H9 (cell line): ENCODE measurements around the gene AP3S2. TPM values are rescaled to one million over a fixed set of nuclear protein-coding genes. Genes with fewer than 3 reads are reported as not detected.

Experiments
- DNase-seq: peaks from one replicate; pipeline ENCODE4 v3.0.0-alpha.2; 2017
- H2AFZ ChIP-seq: one replicate; pipeline ENCODE4 v1.6.1; 2013; ENCODE audit warnings: mild to moderate bottlenecking, low read length, control low read depth, moderate library complexity
- H2AK5ac ChIP-seq: 2 replicates; pipeline ENCODE4 v1.6.1; 2013; ENCODE audit warnings: low read length, control low read depth, mixed read lengths; ENCODE audit not compliant: insufficient read length
- H2BK120ac ChIP-seq: one replicate; pipeline ENCODE4 v1.6.1; 2013; ENCODE audit warnings: low read depth, mild to moderate bottlenecking, low read length, control low read depth, inconsistent platforms; ENCODE audit not compliant: poor library complexity, severe bottlenecking
- H2BK12ac ChIP-seq: 2 replicates; pipeline ENCODE4 v1.6.1; 2013; ENCODE audit warnings: low read length, control low read depth, mixed read lengths, low read depth; ENCODE audit not compliant: insufficient read length
- H2BK15ac ChIP-seq: 2 replicates; pipeline ENCODE4 v1.6.1; 2013; ENCODE audit warnings: low read depth, low read length, control low read depth
- H2BK20ac ChIP-seq: one replicate; pipeline ENCODE4 v1.6.1; 2013; ENCODE audit warnings: low read depth, mild to moderate bottlenecking, low read length, control low read depth, inconsistent platforms; ENCODE audit not compliant: poor library complexity, severe bottlenecking
- H2BK5ac ChIP-seq: 2 replicates; pipeline ENCODE4 v1.6.1; 2013; ENCODE audit warnings: low read length, control low read depth, mixed read lengths; ENCODE audit not compliant: insufficient read length
- H3K14ac ChIP-seq: 2 replicates; pipeline ENCODE4 v1.6.1; 2013; ENCODE audit warnings: low read length, control low read depth; ENCODE audit not compliant: insufficient read depth
- H3K18ac ChIP-seq: 2 replicates; pipeline ENCODE4 v1.6.1; 2013; ENCODE audit warnings: low read depth, mild to moderate bottlenecking, mixed read lengths, low read length, control low read depth; ENCODE audit not compliant: insufficient read length
- H3K23ac ChIP-seq: 2 replicates; pipeline ENCODE4 v1.6.1; 2013; ENCODE audit warnings: low read length, control low read depth, mixed read lengths, low read depth; ENCODE audit not compliant: insufficient read length
- H3K23me2 ChIP-seq: 2 replicates; pipeline ENCODE4 v1.6.1; 2013; ENCODE audit warnings: low read depth, mild to moderate bottlenecking, mixed read lengths, low read length, control low read depth; ENCODE audit not compliant: insufficient read length, poor library complexity, severe bottlenecking
- H3K27ac ChIP-seq: 2 replicates; pipeline ENCODE4 v1.5.1; 2013; ENCODE audit warnings: low read length, control low read depth, mixed read lengths, low read depth; ENCODE audit not compliant: insufficient read length
- H3K27me3 ChIP-seq: 2 replicates; pipeline ENCODE4 v1.6.1; 2013; ENCODE audit warnings: low read length, control low read depth, inconsistent platforms; ENCODE audit not compliant: insufficient read depth
- H3K4ac ChIP-seq: 2 replicates; pipeline ENCODE4 v1.6.1; 2013; ENCODE audit warnings: low read depth, mild to moderate bottlenecking, control low read depth, inconsistent platforms, low read length, moderate library complexity
- H3K4me1 ChIP-seq: 2 replicates; pipeline ENCODE4 v1.6.1; 2013; ENCODE audit warnings: low read length, control low read depth, inconsistent platforms; ENCODE audit not compliant: insufficient read depth
- H3K4me2 ChIP-seq: 2 replicates; pipeline ENCODE4 v1.6.1; 2013; ENCODE audit warnings: low read length, control low read depth, mixed read lengths; ENCODE audit not compliant: insufficient read length, insufficient read depth
- H3K56ac ChIP-seq: 2 replicates; pipeline ENCODE4 v1.6.1; 2013; ENCODE audit warnings: low read depth, mild to moderate bottlenecking, mixed read lengths, low read length, control low read depth; ENCODE audit not compliant: insufficient read length
- H3K79me1 ChIP-seq: 2 replicates; pipeline ENCODE4 v1.6.1; 2013; ENCODE audit warnings: low read depth, mild to moderate bottlenecking, moderate library complexity, low read length, control low read depth, inconsistent platforms; ENCODE audit not compliant: insufficient read depth, poor library complexity, severe bottlenecking
- H3K79me2 ChIP-seq: 2 replicates; pipeline ENCODE4 v1.6.1; 2013; ENCODE audit warnings: low read length, control low read depth, inconsistent platforms; ENCODE audit not compliant: insufficient read depth
- H3K9ac ChIP-seq: 2 replicates; pipeline ENCODE4 v1.6.1; 2013; ENCODE audit warnings: low read length, control low read depth, mixed read lengths; ENCODE audit not compliant: insufficient read length; ENCODE audit errors: extremely low read depth
- H3K9me3 ChIP-seq: one replicate; pipeline ENCODE4 v1.6.1; 2013; ENCODE audit warnings: low read depth, low read length, inconsistent platforms; ENCODE audit not compliant: control insufficient read depth
- H3T11ph ChIP-seq: one replicate; pipeline ENCODE4 v1.6.1; 2013; ENCODE audit warnings: mild to moderate bottlenecking, low read length, control low read depth, inconsistent platforms
- H4K20me1 ChIP-seq: one replicate; pipeline ENCODE4 v1.6.1; 2013; ENCODE audit not compliant: control insufficient read depth, insufficient read length, insufficient read depth
- H4K5ac ChIP-seq: 2 replicates; pipeline ENCODE4 v1.6.1; 2013; ENCODE audit warnings: low read depth, mild to moderate bottlenecking, mixed read lengths, low read length, control low read depth; ENCODE audit not compliant: insufficient read length
- H4K8ac ChIP-seq: replicated peaks from 2 replicates; pipeline ENCODE4 v1.6.1; 2013; ENCODE audit warnings: low read length, control low read depth, mixed read lengths, low read depth; ENCODE audit not compliant: insufficient read length
- H4K91ac ChIP-seq: 2 replicates; pipeline ENCODE4 v1.6.1; 2013; ENCODE audit warnings: low read depth, mild to moderate bottlenecking, moderate library complexity, mixed read lengths, low read length, control low read depth; ENCODE audit not compliant: insufficient read length
- H3K27ac Mint-ChIP-seq, 3 experiments: 2 replicates in 2 of 3; 3 replicates in 1 of 3; pipeline ENCODE4 v1.8.0; 2020 to 2021; ENCODE audit warnings: mixed read lengths in 3 of 3, mild to moderate bottlenecking in 1 of 3, moderate library complexity in 1 of 3
- H3K27me3 Mint-ChIP-seq: 2 replicates; pipeline ENCODE4 v1.8.0; 2021; ENCODE audit warnings: low read depth, mild to moderate bottlenecking, moderate library complexity, mixed read lengths
- H3K36me3 Mint-ChIP-seq, 3 experiments: 2 replicates in 2 of 3; 3 replicates in 1 of 3; pipeline ENCODE4 v1.8.0; 2020 to 2021; ENCODE audit warnings: low read depth in 3 of 3, mixed read lengths in 3 of 3; ENCODE audit not compliant: insufficient read depth in 1 of 3
- H3K4me1 Mint-ChIP-seq, 2 experiments: 2 replicates each; pipeline ENCODE4 v1.8.0; 2020; ENCODE audit warnings: mixed read lengths in 2 of 2
- H3K4me3 Mint-ChIP-seq, 2 experiments: 2 replicates in 1 of 2; 3 replicates in 1 of 2; pipeline ENCODE4 v1.8.0; 2020 to 2021; ENCODE audit warnings: mild to moderate bottlenecking in 2 of 2, mixed read lengths in 2 of 2, moderate library complexity in 1 of 2
- H3K9me3 Mint-ChIP-seq, 2 experiments: 2 replicates in 1 of 2; 3 replicates in 1 of 2; pipeline ENCODE4 v1.8.0; 2020; ENCODE audit warnings: mild to moderate bottlenecking in 2 of 2, mixed read lengths in 2 of 2, moderate library complexity in 1 of 2
- CTCF ChIP-seq: fragments of 200-600 bp; sonication (generic); conservative IDR thresholded peaks from 3 replicates; pipeline ENCODE4 v1.8.0; 2021; ENCODE audit warnings: antibody characterized with exemption, mild to moderate bottlenecking
- WGBS: extraction: QIAGEN DNeasy Blood & Tissue Kit; methylation state at CpG from one replicate; pipeline ENCODE4 v1.1.7; 2013; ENCODE audit warnings: missing lambda C conversion rate, low lambda C conversion rate, mixed read lengths; ENCODE audit not compliant: insufficient read length; ENCODE audit errors: extremely low coverage; 5-methylcytosine and 5-hydroxymethylcytosine counted together
- total RNA-seq: library from RNA; stranded (reverse); gene quantifications from 2 replicates; pipeline ENCODE4 v1.2.1, GENCODE V29; 2021

The AP3S2 gene
- total RNA-seq, 1 experiment from 2014 or later: 33.9 TPM

DNA sequence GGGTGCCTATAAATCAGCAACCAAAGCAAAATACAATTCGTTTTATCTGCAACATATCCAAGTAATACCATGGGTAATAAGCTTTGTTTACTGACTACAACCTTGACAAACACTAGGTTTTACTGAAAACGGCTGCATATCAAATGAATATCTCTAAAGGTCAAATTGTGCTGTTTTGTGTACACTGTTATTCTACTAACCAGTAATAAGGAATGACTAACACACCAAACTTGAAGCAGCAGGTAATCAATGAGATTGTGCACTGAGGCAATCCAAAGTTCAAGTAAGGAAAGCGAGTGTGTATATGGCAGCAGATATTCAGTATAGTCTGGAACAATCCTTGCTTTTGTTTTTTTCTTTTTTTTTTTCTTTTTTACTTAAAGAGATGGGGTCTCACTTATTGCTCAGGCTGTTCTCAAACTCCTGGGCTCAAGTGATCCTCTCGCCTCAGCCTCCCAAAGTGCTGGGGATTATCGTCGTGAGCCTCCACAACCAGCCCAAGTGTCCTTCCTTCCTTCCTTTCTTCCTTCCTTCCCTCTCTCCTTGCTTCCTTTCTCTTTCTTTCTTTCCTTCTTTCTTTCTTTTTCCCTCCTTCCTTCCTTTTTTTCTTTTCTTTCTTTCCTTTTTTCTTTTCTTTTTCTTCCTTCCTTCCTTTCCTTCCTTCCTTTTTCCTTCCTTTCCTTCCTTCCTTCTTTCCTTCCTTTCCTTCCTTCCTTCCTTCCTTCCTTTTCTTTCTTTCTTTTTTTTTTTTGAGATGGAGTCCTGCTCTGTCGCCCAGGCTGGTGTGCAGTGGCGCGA lies 34.9 kb downstream of the AP3S2 start:
- no peaks in the 10 kb centered on the region for H3K27me3 Mint-ChIP-seq
- no peak overlapping the region for H2AK5ac ChIP-seq
- no peak overlapping the region for H2BK120ac ChIP-seq
- H3K27me3 ChIP-seq: no peaks in the 10 kb centered on the region
- no peak for TF ChIP-seq CTCF
- H2BK5ac ChIP-seq: no peak overlapping the region
- H3K36me3 Mint-ChIP-seq: peaks cover 15 to 37% (median 36%) of the 10 kb centered on the region in 3 experiments
- H3K14ac ChIP-seq: no peak overlapping the region
- H3K9me3 Mint-ChIP-seq: peaks cover 6 to 8% of the 10 kb centered on the region in 2 experiments
- no peak overlapping the region for H3K27ac ChIP-seq
- no peak overlapping the region for H3K4me3 Mint-ChIP-seq
- H3K79me2 ChIP-seq: no peaks in the 10 kb centered on the region
- no peak overlapping the region for H3K56ac ChIP-seq
- H3K4ac ChIP-seq: no peak overlapping the region
- H3K27ac Mint-ChIP-seq: no peak overlapping the region
- no peaks in the 10 kb centered on the region for H4K20me1 ChIP-seq
- H3K18ac ChIP-seq: no peak overlapping the region
- H3K23me2 ChIP-seq: no peaks in the 10 kb centered on the region
- H2BK20ac ChIP-seq: no peak overlapping the region
- H2BK15ac ChIP-seq: no peak overlapping the region
- WGBS: no CpG with 5 or more reads among the region's 9 CpGs
- no peak overlapping the region for H3K9ac ChIP-seq
- H3K23ac ChIP-seq: no peak overlapping the region
- no peak overlapping the region for H3T11ph ChIP-seq
- H2BK12ac ChIP-seq: no peak overlapping the region
- H4K91ac ChIP-seq: no peak overlapping the region
- H3K4me1 Mint-ChIP-seq: no peaks in the 10 kb centered on the region
- H3K4me1 ChIP-seq: no peaks in the 10 kb centered on the region
- H4K8ac ChIP-seq: no peak overlapping the region
- no peaks in the 10 kb centered on the region for H3K79me1 ChIP-seq
- H2AFZ ChIP-seq: no peak overlapping the region
- no peak overlapping the region for H3K4me2 ChIP-seq
- DNase-seq: no peak
- H4K5ac ChIP-seq: no peak overlapping the region
- H3K9me3 ChIP-seq: no peaks in the 10 kb centered on the region
